ENCODE measurements around the gene SMYD5. TPM values are rescaled to one million over a fixed set of nuclear protein-coding genes. Genes with fewer than 3 reads are reported as not detected.

SMYD5 gene
- total and polyA plus RNA-seq, 2 donors (not counting 1 experiment from before 2014, with no cell fraction given) = 31.9 to 41.0 TPM

DNA sequence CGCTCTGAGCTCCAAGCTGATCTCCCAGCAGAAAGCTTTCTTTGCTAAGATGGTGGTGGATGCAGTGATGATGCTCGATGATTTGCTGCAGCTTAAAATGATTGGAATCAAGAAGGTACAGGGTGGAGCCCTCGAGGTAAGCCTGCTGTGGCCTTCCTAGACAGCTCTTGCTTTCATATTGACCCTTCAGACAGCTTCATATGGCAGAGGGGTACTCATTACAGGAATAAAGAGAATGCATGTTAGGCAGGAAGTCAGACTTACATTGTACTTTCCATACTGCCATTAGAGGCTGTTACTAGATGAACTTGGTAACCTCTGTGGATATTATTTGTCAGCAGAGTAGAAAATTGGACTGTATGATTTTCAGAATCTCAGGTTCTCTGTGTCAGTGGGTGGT, 30.5 kb downstream of the SMYD5 start:
- no peak overlapping the region for H3K27ac ChIP-seq (ENCODE audit: low read length in 2 of 2)
- no peak overlapping the region for H3K4me3 Mint-ChIP-seq
- no peaks in the 10 kb centered on the region for H3K27me3 ChIP-seq (replicated peaks in 1 of 4; ENCODE audit: control extremely low read depth in 1 of 4, control insufficient read depth in 3 of 4, insufficient read depth in 4 of 4, low read length in 3 of 4)
- no peak for DNase-seq
- no peaks in the 10 kb centered on the region for H3K27me3 Mint-ChIP-seq
- H3K4me1 ChIP-seq (ENCODE audit: control insufficient read depth in 2 of 2, insufficient read depth in 2 of 2, low read length in 2 of 2) = no peaks in the 10 kb centered on the region
- H3K36me3 ChIP-seq (replicated peaks in 1 of 2; ENCODE audit: control extremely low read depth in 1 of 2, control insufficient read depth in 1 of 2, extremely low read depth in 1 of 2, insufficient read depth in 2 of 2, low read length in 1 of 2) = peaks cover 24 to 82% of the 10 kb centered on the region in 2 experiments
- TF ChIP-seq, protein P1, sequence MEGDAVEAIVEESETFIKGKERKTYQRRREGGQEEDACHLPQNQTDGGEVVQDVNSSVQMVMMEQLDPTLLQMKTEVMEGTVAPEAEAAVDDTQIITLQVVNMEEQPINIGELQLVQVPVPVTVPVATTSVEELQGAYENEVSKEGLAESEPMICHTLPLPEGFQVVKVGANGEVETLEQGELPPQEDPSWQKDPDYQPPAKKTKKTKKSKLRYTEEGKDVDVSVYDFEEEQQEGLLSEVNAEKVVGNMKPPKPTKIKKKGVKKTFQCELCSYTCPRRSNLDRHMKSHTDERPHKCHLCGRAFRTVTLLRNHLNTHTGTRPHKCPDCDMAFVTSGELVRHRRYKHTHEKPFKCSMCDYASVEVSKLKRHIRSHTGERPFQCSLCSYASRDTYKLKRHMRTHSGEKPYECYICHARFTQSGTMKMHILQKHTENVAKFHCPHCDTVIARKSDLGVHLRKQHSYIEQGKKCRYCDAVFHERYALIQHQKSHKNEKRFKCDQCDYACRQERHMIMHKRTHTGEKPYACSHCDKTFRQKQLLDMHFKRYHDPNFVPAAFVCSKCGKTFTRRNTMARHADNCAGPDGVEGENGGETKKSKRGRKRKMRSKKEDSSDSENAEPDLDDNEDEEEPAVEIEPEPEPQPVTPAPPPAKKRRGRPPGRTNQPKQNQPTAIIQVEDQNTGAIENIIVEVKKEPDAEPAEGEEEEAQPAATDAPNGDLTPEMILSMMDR (IDR thresholded peaks at IDR 0.05) = no peak
- TF ChIP-seq EZH2 (IDR thresholded peaks at IDR 0.05; ENCODE audit: borderline replicate concordance, insufficient read depth, low read depth, low read length, poor library complexity, severe bottlenecking) = no peak
- no peak overlapping the region for H3K4me3 ChIP-seq (ENCODE audit: control extremely low read depth in 1 of 5, extremely low read depth in 1 of 5, insufficient read depth in 1 of 5, low read depth in 2 of 5, low read length in 4 of 5)
- H3K4me2 ChIP-seq (replicated peaks; ENCODE audit: low read depth, low read length, poor library complexity, severe bottlenecking) = no peak overlapping the region
- H3K9me3 ChIP-seq (ENCODE audit: control extremely low read depth in 1 of 3, control insufficient read depth in 2 of 3, insufficient read depth in 1 of 3, low read length in 2 of 3) = no peaks in the 10 kb centered on the region
- ChIA-PET CTCF (no interaction called here), POLR2A (no interaction called here)
- no peak for ATAC-seq (ENCODE audit: low read depth)
- 100% methylated on average over 1 of the region's 3 CpGs for WGBS (ENCODE audit: insufficient coverage)
- intact Hi-C loops (cut with micrococcal nuclease) = no loop called here
- peaks cover 67% of the 10 kb centered on the region for H4K20me1 ChIP-seq (ENCODE audit: control insufficient read depth, insufficient read depth, low read length, poor library complexity, severe bottlenecking)
- no peak overlapping the region for H3K9ac ChIP-seq (ENCODE audit: low read length)
- no peaks in the 10 kb centered on the region for H3K79me2 ChIP-seq (ENCODE audit: control insufficient read depth, insufficient read depth, low read length)
- no peak overlapping the region for H3K27ac Mint-ChIP-seq
- H2AFZ ChIP-seq (ENCODE audit: insufficient read depth, low read depth, low read length, poor library complexity, severe bottlenecking) = no peak overlapping the region
- no peaks in the 10 kb centered on the region for H3K9me3 Mint-ChIP-seq (ENCODE audit: insufficient read depth)
- no peaks in the 10 kb centered on the region for H3K4me1 Mint-ChIP-seq

DNA sequence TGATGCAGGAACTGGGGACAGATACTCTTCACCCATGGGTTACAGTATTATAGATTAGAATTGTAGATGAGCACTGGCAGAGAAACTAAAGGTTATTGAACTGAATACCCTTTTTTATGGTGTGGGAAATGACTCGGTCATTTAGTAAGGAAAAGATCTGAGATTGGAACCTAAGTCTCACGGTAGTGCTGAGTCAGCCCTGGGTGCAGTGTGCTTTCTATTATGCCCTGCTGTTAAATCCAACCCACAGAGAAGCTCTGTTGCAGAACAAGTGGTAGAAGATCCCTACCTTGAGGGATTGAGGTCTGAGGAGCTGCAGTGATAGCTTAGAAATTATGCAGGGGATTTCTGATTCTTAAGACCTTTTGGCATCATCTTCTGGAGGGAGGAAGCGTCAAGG, 32.8 kb downstream of the SMYD5 start:
- Histone ChIP-seq H3K79me2 (ENCODE audit: control insufficient read depth, insufficient read depth, low read length) (no peaks in the 10 kb centered on the region), H3K9me3 (ENCODE audit: control extremely low read depth in 1 of 3, control insufficient read depth in 2 of 3, insufficient read depth in 1 of 3, low read length in 2 of 3) (no peaks in the 10 kb centered on the region), H3K27me3 (replicated peaks in 1 of 4; ENCODE audit: control extremely low read depth in 1 of 4, control insufficient read depth in 3 of 4, insufficient read depth in 4 of 4, low read length in 3 of 4) (no peaks in the 10 kb centered on the region), H3K4me2 (replicated peaks; ENCODE audit: low read depth, low read length, poor library complexity, severe bottlenecking) (no peak overlapping the region), H3K36me3 (replicated peaks in 1 of 2; ENCODE audit: control extremely low read depth in 1 of 2, control insufficient read depth in 1 of 2, extremely low read depth in 1 of 2, insufficient read depth in 2 of 2, low read length in 1 of 2) (peaks cover 14 to 89% of the 10 kb centered on the region in 2 experiments), H3K9ac (ENCODE audit: low read length) (no peak overlapping the region), H3K4me3 (ENCODE audit: control extremely low read depth in 1 of 5, extremely low read depth in 1 of 5, insufficient read depth in 1 of 5, low read depth in 2 of 5, low read length in 4 of 5) (no peak overlapping the region), H3K4me1 (ENCODE audit: control insufficient read depth in 2 of 2, insufficient read depth in 2 of 2, low read length in 2 of 2) (no peaks in the 10 kb centered on the region), H2AFZ (ENCODE audit: insufficient read depth, low read depth, low read length, poor library complexity, severe bottlenecking) (no peak overlapping the region), H4K20me1 (ENCODE audit: control insufficient read depth, insufficient read depth, low read length, poor library complexity, severe bottlenecking) (peaks cover 56% of the 10 kb centered on the region), H3K27ac (ENCODE audit: low read length in 2 of 2) (no peak overlapping the region)
- Mint-ChIP-seq H3K4me1 (no peaks in the 10 kb centered on the region), H3K27me3 (no peaks in the 10 kb centered on the region), H3K27ac (no peak overlapping the region), H3K4me3 (no peak overlapping the region), H3K9me3 (ENCODE audit: insufficient read depth) (no peaks in the 10 kb centered on the region)
- ATAC-seq (ENCODE audit: low read depth) = no peak
- 100% methylated on average over 1 of the region's 3 CpGs for WGBS (ENCODE audit: insufficient coverage)
- no peak for DNase-seq
- POLR2A ChIA-PET = no interaction called here
- TF ChIP-seq, protein P1 (IDR thresholded peaks at IDR 0.05) = no peak
- intact Hi-C loops (cut with micrococcal nuclease) = no loop called here
- CTCF ChIA-PET = no interaction called here

All from B cell (primary cell).